HG03175 (cell line): ENCODE data around the gene BDKRB1.

Experiments used
- ATAC-seq: cut with Tn5 transposase; IDR thresholded peaks from one replicate; pipeline ENCODE4 v1.9.1; 2021; ENCODE audit warnings: mild to moderate bottlenecking, moderate library complexity; ENCODE audit not compliant: unreplicated experiment

The BDKRB1 gene

DNA sequence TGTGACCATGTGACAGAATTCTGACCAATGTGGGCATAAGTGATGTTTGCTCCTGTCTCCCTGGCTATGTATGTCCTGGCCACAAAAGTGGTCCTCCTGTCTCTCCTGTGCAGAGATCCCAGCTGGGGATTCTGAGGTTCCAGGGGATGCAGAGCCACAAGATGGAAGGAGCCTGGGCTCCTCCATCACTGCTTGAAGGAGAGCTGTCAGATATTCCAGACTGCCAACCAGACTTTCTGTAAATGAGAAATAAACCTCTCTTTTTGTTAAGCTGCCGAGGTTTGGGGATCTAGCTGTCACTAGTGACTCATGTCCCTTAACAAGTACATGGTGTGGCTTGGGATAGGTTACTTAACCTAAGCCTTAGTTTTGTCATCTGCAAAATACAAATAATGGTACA is 21.9 kb downstream of the BDKRB1 start:
- no peak for ATAC-seq

DNA sequence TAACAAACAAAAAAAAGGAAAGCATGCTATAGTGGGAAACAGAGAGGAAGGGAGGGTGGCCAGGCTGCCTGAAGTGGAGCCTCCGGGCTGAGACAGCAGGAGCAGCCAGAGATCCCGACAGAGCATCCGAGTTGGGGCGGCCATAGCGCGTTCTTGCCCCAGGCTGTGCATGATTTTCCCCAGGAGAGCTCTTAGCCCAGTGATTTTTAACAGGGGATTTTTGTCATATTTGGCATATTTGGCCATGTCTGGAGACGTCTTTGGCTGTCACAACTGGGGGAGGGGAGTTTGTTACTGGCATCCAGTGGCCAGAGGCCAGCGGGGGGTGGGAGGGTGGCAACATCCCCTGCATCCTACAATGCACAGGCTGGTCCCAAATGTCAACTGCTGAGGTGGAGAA is 23.6 kb downstream of the BDKRB1 start:
- no peak for ATAC-seq

DNA sequence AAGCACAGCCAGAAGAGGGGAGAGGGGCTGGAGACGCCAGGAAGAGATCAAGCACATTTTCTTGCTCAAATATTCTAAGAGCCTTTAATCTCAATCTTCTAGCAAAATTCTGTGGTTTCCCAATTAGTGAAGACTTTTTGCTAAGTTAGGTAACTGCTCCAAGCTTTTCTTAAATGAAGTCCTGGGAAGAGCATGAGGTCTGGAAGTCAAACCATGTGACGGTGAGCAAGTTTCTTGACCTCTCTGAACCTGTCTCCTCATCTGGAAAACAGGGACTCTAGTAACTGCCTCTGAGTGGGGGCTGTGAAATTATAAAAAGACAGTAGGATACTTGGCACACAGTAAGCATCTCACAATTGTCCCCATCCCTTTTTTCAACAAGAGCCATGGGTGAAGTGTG is 24.1 kb downstream of the BDKRB1 start:
- ATAC-seq: no peak

DNA sequence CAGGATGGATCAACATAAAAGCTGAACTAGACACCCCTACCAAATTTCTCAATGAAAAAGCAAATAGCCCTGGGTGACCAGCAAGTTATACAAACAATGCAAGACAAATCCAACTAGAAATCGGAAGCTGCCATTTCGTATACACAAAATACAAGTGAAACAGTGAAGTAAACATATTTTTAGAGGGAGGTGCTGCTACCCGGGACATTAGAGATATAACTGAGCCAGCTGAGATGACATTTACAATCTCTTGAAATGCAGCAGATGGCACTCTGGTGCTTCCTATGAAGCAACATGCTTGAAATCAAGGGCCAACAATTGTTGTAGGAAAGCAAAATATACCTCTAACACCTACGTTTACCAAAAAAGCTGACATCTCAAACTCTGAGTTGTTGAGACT is 25.5 kb downstream of the BDKRB1 start:
- ATAC-seq: no peak

DNA sequence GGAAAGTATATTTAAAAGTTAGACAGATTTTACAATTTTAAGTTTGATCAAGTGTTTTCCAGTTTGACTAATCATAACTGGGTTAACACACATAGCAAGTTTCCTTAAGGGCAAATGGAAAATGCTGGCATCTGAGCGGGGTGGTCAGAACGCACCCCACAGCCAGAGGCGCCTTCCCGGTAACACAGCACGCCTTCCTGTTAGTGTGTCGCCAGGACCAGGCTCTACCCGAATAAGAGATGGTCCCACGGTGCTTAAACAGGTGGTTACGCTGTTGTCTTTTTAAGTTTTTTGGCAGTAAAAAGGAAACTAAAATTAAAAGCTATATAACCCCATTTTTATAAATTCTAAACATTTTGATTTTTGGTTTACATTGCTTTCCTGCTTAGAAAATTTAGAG is 28.0 kb downstream of the BDKRB1 start:
- no peak for ATAC-seq

DNA sequence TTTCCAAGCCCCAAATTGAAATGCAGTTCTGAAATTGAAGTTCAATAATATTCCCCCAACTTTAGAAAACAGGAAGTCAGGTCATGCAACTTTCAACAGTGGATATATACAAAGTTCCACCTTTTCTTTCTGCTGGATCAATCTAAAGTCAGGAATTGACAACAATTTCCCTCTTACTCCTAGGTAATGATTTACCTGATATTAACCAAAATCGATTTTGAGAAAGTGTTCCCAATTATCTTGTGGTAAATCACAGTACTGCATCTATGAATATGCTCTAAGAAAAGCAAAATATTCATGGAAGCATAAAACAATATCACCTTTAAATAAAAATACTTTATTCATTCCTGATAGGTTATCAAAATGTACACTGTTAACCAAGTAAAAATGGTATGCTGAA is 28.4 kb downstream of the BDKRB1 start:
- ATAC-seq: no peak

DNA sequence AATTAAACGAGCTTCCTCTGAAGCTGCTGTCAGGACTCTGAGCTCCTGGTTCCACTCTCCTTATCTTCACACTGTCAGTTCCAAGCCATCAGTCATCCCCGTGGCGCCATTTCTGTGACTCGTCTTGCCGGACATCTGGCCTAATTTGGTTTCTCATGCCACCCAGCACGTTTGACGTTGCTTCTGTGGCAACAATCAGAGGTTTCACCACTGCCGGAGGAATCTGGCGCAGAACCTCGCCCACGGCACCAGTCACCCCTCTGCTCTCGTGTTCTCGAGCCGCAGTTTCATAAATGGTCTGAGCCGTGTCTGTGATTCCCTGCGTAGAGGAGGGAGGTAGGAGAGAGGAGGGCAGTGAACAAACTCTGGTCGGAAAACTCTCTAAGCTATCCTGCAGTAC is 29.7 kb downstream of the BDKRB1 start:
- ATAC-seq: no peak

DNA sequence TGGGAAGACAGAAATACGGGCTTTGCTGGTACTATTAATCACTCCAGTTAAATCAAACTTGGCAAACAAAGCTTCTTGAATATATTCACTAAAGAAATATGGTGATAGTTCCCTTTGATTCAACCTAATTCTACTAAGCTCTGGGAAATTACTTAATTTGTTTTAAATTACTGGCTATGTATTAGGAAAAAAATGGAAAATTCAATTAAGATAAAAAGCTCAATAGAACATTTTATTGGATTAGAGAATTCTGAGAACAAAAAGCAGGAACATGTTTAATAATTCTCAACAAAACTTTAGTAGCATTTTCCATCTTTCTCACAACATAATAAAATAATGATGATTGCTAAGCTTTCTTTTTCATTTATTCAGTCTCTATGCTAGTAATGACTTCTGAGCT is 30.2 kb downstream of the BDKRB1 start:
- ATAC-seq: no peak

DNA sequence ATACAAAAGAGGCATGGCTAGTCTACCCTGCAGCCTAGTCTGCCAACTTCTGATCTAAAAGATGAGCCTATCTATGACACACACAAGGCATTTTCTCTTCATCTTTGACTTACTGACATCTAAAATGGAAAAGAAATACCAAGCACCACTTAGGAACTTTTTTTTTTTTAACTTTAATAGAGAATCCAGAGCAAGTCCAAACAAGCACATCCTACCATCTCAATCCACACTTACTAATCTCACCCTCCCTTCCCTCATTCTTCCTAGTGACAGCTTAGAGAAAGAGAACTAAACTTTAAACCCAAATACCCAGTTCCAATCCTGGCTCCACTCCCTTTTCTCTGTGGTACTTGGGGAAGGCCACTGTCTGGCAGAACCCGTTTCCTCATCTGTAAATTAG is 31.8 kb downstream of the BDKRB1 start:
- ATAC-seq: no peak

DNA sequence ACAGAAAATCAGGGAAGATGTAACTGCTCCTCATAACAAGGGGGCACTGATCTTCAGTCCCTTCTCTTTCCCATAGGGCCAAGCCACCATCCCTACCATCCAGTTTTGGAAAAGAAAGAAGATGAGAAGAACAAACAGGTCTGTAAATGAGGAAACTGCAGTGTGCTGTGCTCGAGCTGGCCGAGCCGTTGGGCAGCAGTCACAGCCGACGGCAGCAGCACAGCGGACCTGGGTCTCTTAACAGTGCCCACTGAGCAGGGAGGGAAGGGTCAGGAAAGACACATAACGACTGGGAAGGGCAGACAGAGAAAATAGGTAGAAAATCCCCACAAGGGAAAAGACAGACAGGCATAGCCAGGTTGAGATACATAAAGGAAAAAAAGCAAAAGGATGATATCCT is 38.2 kb downstream of the BDKRB1 start:
- ATAC-seq: no peak

DNA sequence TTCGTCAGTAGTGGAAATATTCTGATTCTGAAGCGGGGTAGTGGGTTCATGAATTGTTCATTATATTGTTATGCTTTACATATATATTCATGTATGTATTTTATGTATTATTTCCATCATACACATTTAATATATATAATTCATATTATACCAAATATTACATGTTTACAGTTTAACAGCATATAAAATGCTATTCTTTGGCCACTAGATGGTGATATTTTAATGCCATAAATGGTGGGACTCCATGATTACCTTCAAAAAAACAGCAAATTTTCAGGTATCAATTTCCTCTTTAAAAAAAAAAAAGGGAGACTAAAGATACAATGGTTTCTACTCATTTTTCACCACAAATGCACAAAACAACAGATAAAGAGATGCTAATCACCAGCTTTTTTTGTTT is 41.0 kb downstream of the BDKRB1 start:
- ATAC-seq: no peak

DNA sequence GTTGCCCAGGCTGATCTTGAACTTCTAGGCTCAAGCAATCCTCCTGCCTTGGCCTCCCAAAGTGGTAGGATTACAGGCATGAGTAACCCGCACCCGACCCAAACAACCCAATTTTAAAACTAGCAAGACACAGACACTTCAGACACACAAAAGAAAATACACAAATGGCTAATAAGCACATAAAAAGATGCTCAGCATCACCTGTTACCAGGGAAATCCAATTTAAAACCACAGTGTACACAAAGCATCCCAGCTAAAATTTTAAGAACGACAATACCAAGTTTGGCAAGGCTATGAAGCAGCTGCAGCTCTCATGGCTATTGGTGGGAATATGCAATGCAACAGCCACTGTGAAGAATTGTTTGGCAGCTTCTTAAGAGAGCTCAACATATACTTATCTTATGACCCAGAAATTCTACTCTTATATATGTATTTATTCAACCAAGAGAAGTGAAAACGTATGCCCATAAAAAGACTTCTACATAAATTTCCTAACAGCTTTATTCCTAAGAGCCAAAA is 42.0 kb downstream of the BDKRB1 start:
- ATAC-seq: no peak

DNA sequence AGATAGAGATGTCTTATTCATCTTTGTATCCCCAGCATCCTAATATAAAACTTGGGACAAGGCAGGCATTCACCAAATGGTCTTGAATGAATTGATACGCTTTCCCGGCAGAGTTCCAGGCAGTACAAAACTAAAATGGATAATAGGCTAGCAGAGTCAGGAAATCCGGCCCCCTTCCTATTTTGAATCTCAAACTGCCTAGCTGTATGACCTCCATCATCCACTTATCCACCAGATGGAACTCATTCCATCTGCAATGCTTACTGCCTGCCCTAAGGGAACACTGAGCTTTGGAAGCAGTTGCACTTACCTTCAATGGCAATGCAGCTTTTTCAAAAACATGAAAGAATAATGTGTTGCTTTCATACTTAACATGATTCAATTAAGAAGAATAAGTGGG is 43.4 kb downstream of the BDKRB1 start:
- no peak for ATAC-seq

DNA sequence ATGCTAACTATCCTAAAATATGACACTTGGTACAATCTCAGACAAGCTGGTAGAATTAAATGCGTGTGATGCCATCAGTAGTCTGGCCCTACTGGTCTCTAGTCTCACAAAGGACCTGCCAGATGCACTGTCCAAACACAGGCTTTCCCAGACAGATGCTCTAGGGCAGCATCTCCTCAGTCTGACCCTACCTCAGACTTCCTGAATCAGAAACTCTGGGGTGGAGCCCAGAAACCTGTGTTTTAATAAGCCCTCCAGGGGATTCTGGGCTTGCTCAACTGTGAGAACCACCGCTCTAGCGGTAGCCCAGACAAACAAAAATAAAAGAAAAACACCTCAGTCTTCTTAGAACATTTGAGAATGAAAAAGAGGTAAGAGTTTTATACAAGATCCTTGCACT is 48.0 kb downstream of the BDKRB1 start:
- ATAC-seq: no peak

DNA sequence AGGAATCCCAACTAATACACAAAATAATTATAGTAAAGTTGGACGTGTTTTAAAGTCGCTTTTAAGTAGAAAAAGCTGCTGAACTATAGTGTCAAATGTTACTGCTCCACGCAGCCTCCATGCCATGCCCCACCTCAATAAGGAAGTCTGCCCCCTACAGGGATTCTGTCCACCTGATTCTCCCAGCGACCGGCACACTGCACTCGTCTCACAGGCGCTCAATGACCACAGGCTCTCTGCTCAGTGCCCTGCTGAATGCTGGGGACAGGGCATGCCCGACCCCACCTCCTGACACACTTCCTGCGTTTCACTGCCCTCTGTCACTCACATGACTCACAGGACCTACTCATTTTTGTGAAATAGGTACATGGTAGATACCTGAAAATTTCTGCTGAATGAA is 48.9 kb downstream of the BDKRB1 start:
- no peak for ATAC-seq

DNA sequence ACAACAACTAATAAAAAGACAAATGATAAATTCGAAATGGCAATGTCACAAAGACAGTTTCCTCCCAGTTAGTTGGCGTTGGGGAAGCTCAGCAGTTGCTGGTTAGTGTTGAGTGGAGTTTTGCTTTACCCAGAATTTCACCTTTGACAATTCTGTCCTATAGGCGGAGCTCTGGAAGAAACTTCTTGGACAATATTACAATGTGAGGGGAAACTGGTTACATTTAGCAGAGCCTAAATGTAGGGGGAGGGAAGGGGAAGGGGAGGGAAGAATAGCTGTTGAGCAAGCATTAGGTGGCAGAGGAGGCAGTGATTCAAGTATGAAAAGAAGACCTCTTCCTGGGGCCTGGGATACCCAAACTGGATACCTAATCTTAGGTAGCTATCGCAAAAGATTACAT is 51.4 kb downstream of the BDKRB1 start:
- no peak for ATAC-seq

DNA sequence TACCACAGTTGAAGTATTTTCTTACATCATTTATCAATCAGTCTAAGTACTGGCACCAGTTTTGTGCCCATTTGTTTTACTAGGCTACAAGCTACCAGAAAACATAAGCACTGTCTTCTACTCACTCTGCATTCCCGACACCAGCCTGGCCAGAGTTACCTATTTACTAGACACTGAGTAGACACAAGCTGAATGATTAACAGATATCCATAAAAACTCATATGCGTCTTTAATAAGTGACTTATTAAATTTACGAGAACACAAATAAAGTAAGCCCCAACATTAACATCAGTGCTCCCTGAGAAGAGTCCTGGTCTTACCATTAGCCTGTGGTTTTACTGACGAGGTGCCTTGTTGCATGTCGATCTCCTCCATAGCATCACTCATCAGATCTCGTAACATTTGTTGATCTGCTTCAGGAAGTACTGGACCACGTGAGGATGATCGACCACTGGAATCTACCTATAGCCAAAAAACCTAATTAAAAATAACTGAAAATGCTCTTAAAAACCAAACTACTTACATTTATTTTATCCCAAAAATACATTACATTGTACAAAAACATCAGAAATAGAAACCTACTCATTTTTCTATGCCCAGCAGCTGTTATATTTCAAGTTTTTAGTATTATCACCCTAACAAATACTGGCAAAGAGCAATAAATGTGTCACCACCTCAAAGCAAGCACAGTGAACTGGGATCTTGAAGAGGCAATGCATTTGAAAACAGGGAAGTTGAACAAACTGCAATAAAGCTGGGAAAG is 53.3 kb downstream of the BDKRB1 start:
- no peak for ATAC-seq

DNA sequence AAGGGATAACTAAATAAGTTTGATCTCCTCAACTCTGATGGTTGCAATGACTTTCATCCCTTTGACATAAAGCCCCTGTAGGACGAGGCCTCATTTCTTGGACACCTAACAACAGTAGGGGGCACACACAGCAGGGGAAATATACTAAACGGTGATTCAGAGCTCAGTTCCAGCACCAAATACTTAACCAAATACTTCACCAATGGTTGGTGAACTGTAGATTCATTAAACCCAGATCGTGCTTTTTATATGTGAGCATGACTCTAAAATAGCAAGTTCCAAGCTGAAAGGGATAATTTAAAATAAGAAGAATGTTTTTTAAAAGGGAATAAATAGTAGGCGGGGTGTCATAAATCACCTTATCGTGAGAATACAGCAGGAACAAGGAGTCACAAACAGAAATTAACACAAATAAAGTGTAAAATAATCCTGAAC is 53.9 kb downstream of the BDKRB1 start:
- ATAC-seq: no peak

DNA sequence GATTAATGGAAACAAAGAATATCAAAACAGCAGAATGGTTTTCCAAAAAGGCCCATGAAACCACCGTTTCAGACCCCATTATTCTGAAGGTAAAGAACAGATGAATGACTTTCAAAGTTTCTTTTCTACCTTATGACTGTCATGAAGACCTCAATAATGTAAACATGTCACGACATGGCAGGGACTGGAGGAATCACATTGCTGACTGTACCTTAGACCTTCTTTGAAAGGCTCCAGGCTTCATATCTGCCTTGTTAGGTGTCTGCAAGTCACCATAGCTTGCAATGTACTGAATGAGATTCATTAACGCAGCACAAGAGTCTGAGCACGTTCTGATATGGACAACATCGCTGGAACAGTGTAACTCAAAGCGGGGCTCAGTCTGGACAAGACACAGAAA is 54.9 kb downstream of the BDKRB1 start:
- ATAC-seq: no peak
